ENCODE measurements around the gene ABCB11. TPM values are rescaled to one million over a fixed set of nuclear protein-coding genes. Genes with fewer than 3 reads are reported as not detected.

The ABCB11 gene
- total and polyA plus RNA-seq, 10 of the 15 experiments (the other 5 are each of a cell fraction or from before 2014, with no cell fraction given): not detected

DNA sequence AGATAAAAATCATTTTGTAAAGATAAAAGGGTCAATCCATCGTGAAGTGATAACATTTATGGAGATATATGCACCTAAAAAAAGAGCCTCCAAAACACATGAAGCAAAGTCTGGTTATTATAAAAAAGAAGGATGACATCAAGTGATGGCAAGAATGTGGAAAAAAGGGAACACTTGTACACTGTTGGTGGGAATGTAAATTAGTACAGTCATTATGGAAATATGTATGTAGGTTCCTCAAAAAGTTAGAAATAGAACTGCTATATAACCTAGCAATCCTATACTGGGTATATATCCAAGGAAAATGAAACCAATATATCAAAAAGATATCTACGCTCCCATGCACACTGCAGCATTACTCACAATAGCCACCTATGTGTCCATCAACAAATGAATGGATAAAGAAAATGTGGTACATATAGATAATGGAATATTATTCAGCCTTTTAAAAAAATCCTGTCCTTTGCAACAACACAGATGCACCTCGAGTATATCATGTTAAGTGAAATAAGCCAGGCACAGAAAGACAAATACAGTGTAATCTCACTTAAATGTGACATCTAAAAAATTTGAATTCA, 28.9 kb downstream of the ABCB11 start (continued):
- TF ChIP-seq, protein P1, sequence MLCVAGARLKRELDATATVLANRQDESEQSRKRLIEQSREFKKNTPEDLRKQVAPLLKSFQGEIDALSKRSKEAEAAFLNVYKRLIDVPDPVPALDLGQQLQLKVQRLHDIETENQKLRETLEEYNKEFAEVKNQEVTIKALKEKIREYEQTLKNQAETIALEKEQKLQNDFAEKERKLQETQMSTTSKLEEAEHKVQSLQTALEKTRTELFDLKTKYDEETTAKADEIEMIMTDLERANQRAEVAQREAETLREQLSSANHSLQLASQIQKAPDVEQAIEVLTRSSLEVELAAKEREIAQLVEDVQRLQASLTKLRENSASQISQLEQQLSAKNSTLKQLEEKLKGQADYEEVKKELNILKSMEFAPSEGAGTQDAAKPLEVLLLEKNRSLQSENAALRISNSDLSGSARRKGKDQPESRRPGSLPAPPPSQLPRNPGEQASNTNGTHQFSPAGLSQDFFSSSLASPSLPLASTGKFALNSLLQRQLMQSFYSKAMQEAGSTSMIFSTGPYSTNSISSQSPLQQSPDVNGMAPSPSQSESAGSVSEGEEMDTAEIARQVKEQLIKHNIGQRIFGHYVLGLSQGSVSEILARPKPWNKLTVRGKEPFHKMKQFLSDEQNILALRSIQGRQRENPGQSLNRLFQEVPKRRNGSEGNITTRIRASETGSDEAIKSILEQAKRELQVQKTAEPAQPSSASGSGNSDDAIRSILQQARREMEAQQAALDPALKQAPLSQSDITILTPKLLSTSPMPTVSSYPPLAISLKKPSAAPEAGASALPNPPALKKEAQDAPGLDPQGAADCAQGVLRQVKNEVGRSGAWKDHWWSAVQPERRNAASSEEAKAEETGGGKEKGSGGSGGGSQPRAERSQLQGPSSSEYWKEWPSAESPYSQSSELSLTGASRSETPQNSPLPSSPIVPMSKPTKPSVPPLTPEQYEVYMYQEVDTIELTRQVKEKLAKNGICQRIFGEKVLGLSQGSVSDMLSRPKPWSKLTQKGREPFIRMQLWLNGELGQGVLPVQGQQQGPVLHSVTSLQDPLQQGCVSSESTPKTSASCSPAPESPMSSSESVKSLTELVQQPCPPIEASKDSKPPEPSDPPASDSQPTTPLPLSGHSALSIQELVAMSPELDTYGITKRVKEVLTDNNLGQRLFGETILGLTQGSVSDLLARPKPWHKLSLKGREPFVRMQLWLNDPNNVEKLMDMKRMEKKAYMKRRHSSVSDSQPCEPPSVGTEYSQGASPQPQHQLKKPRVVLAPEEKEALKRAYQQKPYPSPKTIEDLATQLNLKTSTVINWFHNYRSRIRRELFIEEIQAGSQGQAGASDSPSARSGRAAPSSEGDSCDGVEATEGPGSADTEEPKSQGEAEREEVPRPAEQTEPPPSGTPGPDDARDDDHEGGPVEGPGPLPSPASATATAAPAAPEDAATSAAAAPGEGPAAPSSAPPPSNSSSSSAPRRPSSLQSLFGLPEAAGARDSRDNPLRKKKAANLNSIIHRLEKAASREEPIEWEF (IDR thresholded peaks at IDR 0.05; ENCODE audit: insufficient replicate concordance, low read depth, low read length): no peak
- TF ChIP-seq, protein P2, sequence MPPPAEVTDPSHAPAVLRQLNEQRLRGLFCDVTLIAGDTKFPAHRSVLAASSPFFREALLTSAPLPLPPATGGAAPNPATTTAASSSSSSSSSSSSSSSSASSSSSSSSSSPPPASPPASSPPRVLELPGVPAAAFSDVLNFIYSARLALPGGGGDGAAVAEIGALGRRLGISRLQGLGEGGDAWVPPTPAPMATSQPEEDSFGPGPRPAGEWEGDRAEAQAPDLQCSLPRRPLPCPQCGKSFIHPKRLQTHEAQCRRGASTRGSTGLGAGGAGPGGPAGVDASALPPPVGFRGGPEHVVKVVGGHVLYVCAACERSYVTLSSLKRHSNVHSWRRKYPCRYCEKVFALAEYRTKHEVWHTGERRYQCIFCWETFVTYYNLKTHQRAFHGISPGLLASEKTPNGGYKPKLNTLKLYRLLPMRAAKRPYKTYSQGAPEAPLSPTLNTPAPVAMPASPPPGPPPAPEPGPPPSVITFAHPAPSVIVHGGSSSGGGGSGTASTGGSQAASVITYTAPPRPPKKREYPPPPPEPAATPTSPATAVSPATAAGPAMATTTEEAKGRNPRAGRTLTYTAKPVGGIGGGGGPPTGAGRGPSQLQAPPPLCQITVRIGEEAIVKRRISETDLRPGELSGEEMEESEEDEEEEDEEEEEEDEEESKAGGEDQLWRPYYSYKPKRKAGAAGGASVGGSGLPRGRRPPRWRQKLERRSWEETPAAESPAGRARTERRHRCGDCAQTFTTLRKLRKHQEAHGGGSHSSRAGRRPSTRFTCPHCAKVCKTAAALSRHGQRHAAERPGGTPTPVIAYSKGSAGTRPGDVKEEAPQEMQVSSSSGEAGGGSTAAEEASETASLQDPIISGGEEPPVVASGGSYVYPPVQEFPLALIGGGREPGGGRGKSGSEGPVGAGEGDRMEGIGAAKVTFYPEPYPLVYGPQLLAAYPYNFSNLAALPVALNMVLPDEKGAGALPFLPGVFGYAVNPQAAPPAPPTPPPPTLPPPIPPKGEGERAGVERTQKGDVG (CRISPR knock-in tag; IDR thresholded peaks at IDR 0.05): no peak
- TF ChIP-seq RB1 (IDR thresholded peaks at IDR 0.05; ENCODE audit: borderline replicate concordance) (no peak), SPI1 (IDR thresholded peaks at IDR 0.05; ENCODE audit: borderline replicate concordance, insufficient read depth, low read depth, low read length) (no peak), SUZ12 (IDR thresholded peaks at IDR 0.05; ENCODE audit: unreplicated experiment) (no peak), RBBP5 (conservative IDR thresholded peaks at IDR 0.05) (no peak), PAX8 (IDR thresholded peaks at IDR 0.05) (no peak), PML (IDR thresholded peaks at IDR 0.05; ENCODE audit: low read length) (no peak)

All from GM12878 (cell line).